ENCODE measurements around the gene SMARCA4.
"Not testable (repeated sequence)": the region's sequence is repeated elsewhere in the genome, so short reads cannot be mapped to it uniquely, and the experiment has no call there.

The SMARCA4 gene

GRCh38 chr19:10929402-10929794 is 31.4 kb upstream of the SMARCA4 start:
- no peak for ATAC-seq

GRCh38 chr19:10935371-10936059 is 25.3 kb upstream of the SMARCA4 start:
- ATAC-seq: no peak

- peak; percentile 56 to 73 for ATAC-seq
Observed at GRCh38 chr19:10936661-10937084, 24.2 kb upstream of the SMARCA4 start.

- ATAC-seq: not testable (repeated sequence)
Observed at GRCh38 chr19:10941649-10942048, 19.2 kb upstream of the SMARCA4 start.

- not testable (repeated sequence) for ATAC-seq
Observed at GRCh38 chr19:10943412-10943811, 17.4 kb upstream of the SMARCA4 start.

- ATAC-seq: no peak
Observed at GRCh38 chr19:10945264-10945663, 15.6 kb upstream of the SMARCA4 start.

GRCh38 chr19:10946958-10947657 is 13.7 kb upstream of the SMARCA4 start:
- no peak for ATAC-seq

- no peak for ATAC-seq
Observed at GRCh38 chr19:10952809-10953208, 8.0 kb upstream of the SMARCA4 start.

GRCh38 chr19:10959277-10959968 is 1.4 kb upstream of the SMARCA4 start:
- not testable (repeated sequence) for ATAC-seq

GRCh38 chr19:10961073-10961860 is 437 bp downstream of the SMARCA4 start:
- ATAC-seq: peak; percentile 32 to 33

GRCh38 chr19:10962863-10963262 is 2.0 kb downstream of the SMARCA4 start:
- no peak for ATAC-seq

- no peak for ATAC-seq
Observed at GRCh38 chr19:10963865-10964264, 3.0 kb downstream of the SMARCA4 start.

GRCh38 chr19:10964903-10965302 is 4.1 kb downstream of the SMARCA4 start:
- no peak for ATAC-seq

- no peak for ATAC-seq
Observed at GRCh38 chr19:10965398-10965797, 4.6 kb downstream of the SMARCA4 start.

GRCh38 chr19:10966809-10967208 is 6.0 kb downstream of the SMARCA4 start:
- no peak for ATAC-seq

- ATAC-seq: no peak
Observed at GRCh38 chr19:10968527-10969135, 7.8 kb downstream of the SMARCA4 start.

GRCh38 chr19:10971107-10971726 is 10.4 kb downstream of the SMARCA4 start:
- no peak for ATAC-seq

GRCh38 chr19:10975374-10976130 is 14.7 kb downstream of the SMARCA4 start:
- ATAC-seq: no peak

- ATAC-seq: no peak
Observed at GRCh38 chr19:10976131-10976892, 15.5 kb downstream of the SMARCA4 start.

GRCh38 chr19:10977742-10978092 is 16.9 kb downstream of the SMARCA4 start:
- no peak for ATAC-seq

All from activated CD4-positive, CD25-positive, alpha-beta regulatory T cell treated with anti-CD3 and anti-CD28 coated beads, Interleukin-2, amount 50 U/mL, for 24 hours (primary cell).